SK-N-MC (cell line): ENCODE measurements around the gene EFCAB6.

Experiments
- DNase-seq: peaks from one replicate; pipeline ENCODE4 v3.0.0-alpha.2; 2011; ENCODE audit warnings: low read depth, low spot score
- H3K27ac ChIP-seq: fragments of 200-600 bp; sonication (generic); 2 replicates; pipeline ENCODE4 v1.5.1; 2016; ENCODE audit warnings: mixed run types
- H3K36me3 ChIP-seq: fragments of 200-600 bp; sonication (generic); 2 replicates; pipeline ENCODE4 v1.6.1; 2017; ENCODE audit warnings: antibody characterized with exemption, low read length, mixed read lengths; ENCODE audit not compliant: insufficient read depth
- H3K4me3 ChIP-seq: fragments of 200-600 bp; sonication (generic); 2 replicates; pipeline ENCODE4 v1.5.1; 2016
- H3K9ac ChIP-seq: fragments of 200-600 bp; sonication (generic); 2 replicates; pipeline ENCODE4 v1.8.0; 2017; ENCODE audit warnings: mixed run types, mixed read lengths; ENCODE audit not compliant: insufficient read length
- H3K9me3 ChIP-seq: fragments of 200-600 bp; sonication (generic); 2 replicates; pipeline ENCODE4 v1.6.1; 2017; ENCODE audit warnings: low read depth, mild to moderate bottlenecking, antibody characterized with exemption, low read length, moderate library complexity, mixed read lengths
- EZH2 ChIP-seq: fragments of 200-600 bp; sonication (generic); IDR thresholded peaks from one replicate; pipeline ENCODE4 v1.6.1; 2017; ENCODE audit warnings: antibody characterized with exemption
- FOXP2 ChIP-seq: optimal IDR thresholded peaks from 2 replicates; pipeline ENCODE3; 2011; ENCODE audit warnings: mild to moderate bottlenecking, moderate library complexity; ENCODE audit not compliant: insufficient read depth; ENCODE audit errors: extremely low read length, control extremely low read depth
- POLR2AphosphoS5 ChIP-seq: IDR thresholded peaks from 2 replicates; pipeline ENCODE4 v1.6.1; 2012; ENCODE audit warnings: mild to moderate bottlenecking, low read depth, low read length, borderline replicate concordance

Gene EFCAB6

DNA sequence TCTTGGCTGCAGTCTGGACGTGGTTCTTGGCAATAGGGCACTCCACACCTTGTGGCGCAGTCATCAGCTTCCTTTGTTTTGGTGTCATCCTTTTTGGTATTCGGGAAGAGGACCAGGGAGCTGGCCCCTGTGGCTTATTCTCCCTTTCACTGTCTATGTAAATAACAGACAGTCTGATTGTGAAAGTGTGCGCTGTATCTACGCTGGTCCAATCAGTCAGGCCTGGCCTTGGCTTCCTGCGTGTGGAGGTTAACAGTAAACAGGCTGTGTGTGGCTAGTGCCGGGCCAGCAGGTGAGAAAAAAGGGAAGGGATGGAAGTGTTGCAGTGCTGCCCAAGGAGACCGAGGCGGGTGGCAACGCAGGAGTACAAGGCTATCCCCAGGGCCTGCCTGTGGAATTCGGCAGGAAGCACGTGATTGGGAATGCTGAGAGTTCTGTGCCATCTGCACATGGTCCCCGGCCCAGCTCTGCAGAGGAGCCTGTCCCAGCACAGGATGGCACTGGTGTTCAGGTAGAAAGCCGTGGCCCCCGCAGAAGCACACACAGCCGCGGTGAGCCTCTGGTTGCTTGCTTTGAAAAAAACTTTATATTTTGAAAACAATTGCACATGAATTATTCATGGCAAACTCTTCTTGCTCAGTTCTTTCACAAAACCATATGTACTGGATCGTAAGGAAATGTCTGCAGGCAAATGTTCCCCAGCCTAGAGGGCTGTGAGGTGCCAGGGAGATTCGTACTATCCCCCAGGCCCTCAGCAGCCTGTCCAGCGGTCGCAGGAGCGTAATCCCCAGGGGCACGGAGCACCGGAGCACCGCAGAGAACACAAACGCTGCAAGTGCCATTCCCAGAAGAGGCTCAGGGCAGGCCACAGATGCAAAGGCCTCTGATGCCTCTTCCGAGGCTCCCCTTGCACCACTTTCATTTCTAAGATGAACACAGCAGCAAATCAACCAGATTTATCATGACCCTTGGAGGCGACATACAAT is 174.5 kb downstream of the EFCAB6 start:
- H3K36me3 ChIP-seq = no peaks in the 10 kb centered on the region
- no peak overlapping the region for H3K27ac ChIP-seq
- no peak overlapping the region for H3K9ac ChIP-seq
- no peaks in the 10 kb centered on the region for H3K9me3 ChIP-seq
- no peak overlapping the region for H3K4me3 ChIP-seq
- no peak for DNase-seq
- TF ChIP-seq POLR2AphosphoS5 (no peak), EZH2 (no peak), FOXP2 (no peak)

DNA sequence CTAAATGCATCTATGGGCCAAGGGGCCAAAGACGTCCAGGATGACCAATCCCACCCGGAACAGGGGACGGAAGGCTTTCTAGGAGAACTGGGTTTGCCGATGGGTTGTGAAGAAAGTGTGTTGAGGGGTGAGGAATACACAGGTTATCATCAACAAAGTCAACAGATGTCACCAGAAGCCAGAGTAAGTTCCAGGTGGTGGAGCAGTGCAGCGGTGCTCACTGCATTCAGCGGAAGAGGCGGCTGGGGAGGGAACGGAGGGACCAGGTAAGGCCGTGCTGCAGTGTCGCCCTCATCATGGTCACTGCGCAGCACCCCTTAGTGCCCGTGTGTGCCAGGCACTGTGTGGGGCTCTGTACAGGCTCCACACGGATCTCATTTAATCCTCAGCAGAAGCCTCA is 176.0 kb downstream of the EFCAB6 start:
- H3K9me3 ChIP-seq = no peaks in the 10 kb centered on the region
- H3K36me3 ChIP-seq = no peaks in the 10 kb centered on the region
- no peak overlapping the region for H3K9ac ChIP-seq
- no peak overlapping the region for H3K4me3 ChIP-seq
- H3K27ac ChIP-seq = no peak overlapping the region
- DNase-seq = no peak
- TF ChIP-seq EZH2 (no peak), FOXP2 (no peak), POLR2AphosphoS5 (no peak)

DNA sequence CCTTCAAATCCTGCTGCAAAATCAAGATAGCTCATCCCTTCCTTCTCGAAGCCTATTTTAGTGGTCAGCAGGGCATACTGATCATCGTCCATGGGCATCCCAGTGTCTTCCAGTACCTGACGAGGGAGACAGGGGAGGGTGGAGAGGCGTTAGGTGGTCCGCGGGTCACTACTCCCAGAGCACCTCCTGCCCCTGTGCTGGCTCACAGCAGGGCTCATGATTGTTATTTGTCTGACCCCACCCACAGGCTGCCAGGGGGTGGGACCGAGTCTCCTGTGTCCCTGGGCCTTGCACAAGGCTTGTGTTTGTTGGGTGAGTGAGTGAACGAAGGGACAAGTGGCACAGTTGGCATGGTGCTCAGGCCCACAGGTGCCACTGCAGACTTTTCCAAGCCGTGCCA is 177.0 kb downstream of the EFCAB6 start:
- TF ChIP-seq FOXP2 = no peak
- no peak for TF ChIP-seq EZH2
- no peak for TF ChIP-seq POLR2AphosphoS5
- Histone ChIP-seq H3K4me3 (no peak overlapping the region), H3K9ac (no peak overlapping the region), H3K27ac (no peak overlapping the region), H3K9me3 (no peaks in the 10 kb centered on the region), H3K36me3 (no peaks in the 10 kb centered on the region)
- no peak for DNase-seq

DNA sequence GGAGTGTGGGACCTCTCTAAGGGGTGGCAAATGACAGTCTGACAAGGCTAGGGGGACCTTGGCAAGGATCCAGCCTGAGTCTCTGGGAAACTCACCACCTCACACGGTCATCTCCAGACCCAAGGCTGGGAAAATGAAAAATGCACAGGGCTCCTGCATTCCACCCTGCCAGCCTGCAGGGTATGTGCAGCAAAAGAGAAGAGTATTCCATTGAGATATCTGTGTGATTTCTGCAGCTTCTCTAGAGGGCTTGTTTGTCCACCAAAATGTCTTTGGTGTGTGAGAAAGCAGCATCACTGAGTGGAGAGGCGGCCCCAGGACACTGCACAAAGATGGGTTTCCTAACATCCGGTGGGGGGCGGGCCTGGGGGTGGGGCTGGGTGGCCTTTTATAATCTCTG is 177.8 kb downstream of the EFCAB6 start:
- Histone ChIP-seq H3K27ac (no peak overlapping the region), H3K9me3 (no peaks in the 10 kb centered on the region), H3K4me3 (no peak overlapping the region), H3K36me3 (no peaks in the 10 kb centered on the region), H3K9ac (no peak overlapping the region)
- no peak for DNase-seq
- TF ChIP-seq POLR2AphosphoS5 (no peak), FOXP2 (no peak), EZH2 (no peak)

DNA sequence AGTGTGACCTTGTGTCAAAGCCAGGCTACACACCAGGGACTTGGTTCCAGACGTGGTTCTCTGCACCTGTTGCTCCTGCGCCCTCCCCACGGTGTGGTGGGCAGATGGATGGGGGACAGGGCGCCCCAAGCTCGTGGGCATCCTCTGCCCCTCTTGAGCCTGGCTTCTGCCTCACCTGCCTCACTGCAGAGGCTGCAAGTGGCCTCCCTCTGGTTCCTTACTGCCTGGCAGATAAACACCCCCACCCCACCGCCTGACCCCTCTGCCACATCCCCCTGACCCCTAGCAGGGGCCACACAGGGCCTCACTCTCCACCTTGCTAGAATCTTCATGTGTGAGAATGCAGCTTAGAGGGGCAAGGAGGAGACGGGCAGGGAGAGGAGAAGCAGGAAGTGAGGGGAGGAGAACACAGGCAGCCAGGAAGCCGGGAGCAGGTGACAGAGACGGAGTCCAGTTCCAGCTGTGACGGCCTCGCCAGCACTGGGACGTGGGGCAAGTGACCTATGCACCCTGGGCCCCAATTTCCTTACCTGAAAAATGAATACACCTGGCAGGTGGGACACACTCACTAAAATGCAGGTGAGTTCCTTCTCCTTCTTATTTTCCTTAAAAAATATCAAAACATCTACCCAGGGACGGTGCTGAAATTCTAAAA is 178.3 kb downstream of the EFCAB6 start:
- TF ChIP-seq EZH2 (no peak), POLR2AphosphoS5 (no peak)
- no peak for DNase-seq
- no peak overlapping the region for H3K27ac ChIP-seq
- H3K4me3 ChIP-seq = no peak overlapping the region
- H3K9me3 ChIP-seq = no peaks in the 10 kb centered on the region
- no peak overlapping the region for H3K9ac ChIP-seq
- no peaks in the 10 kb centered on the region for H3K36me3 ChIP-seq

DNA sequence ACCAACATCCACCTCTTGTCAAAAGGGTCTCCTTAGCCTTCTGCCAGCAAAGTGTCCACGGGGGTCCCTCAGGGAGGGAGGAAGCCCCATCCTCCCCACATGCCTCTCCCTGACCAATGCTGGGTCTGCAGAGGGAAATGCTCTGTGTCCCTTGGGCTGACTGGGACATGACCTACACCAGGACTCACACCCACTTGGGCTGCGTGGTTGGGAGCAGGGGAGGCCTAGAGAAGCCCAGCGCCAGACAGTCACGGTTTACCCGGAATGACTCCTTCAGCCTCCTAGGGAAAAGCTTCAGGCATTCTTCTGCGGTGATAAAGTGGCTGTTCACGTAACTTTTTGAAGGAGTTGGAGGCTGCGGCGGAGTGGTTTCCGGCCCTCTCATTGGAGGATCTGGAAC is 180.3 kb downstream of the EFCAB6 start:
- H3K9ac ChIP-seq = no peak overlapping the region
- DNase-seq = no peak
- no peak overlapping the region for H3K4me3 ChIP-seq
- H3K27ac ChIP-seq = no peak overlapping the region
- no peaks in the 10 kb centered on the region for H3K9me3 ChIP-seq
- H3K36me3 ChIP-seq = no peaks in the 10 kb centered on the region
- no peak for TF ChIP-seq FOXP2
- no peak for TF ChIP-seq POLR2AphosphoS5
- TF ChIP-seq EZH2 = no peak

DNA sequence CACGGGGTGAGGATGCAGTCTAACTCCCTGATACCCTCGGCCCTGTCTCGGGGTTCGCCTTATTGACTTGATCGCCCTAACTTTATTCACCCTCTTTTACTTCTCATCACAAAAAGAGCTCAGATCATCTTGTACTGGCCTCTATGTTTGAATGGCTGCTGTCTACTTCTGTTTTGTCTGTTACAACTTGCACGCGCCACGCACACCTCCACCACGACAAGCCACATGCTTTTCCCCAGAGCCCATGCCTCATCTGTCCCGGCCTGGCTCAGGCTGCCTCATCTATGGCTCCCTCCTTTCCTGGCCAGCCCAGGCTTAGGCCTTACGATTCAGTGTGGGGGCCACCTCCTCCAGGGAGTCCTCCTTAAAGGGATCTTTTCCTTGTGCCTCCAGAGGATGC is 180.9 kb downstream of the EFCAB6 start:
- DNase-seq = no peak
- no peak overlapping the region for H3K4me3 ChIP-seq
- no peaks in the 10 kb centered on the region for H3K9me3 ChIP-seq
- H3K27ac ChIP-seq = no peak overlapping the region
- no peak overlapping the region for H3K9ac ChIP-seq
- H3K36me3 ChIP-seq = no peaks in the 10 kb centered on the region
- TF ChIP-seq FOXP2 (no peak), POLR2AphosphoS5 (no peak), EZH2 (no peak)

DNA sequence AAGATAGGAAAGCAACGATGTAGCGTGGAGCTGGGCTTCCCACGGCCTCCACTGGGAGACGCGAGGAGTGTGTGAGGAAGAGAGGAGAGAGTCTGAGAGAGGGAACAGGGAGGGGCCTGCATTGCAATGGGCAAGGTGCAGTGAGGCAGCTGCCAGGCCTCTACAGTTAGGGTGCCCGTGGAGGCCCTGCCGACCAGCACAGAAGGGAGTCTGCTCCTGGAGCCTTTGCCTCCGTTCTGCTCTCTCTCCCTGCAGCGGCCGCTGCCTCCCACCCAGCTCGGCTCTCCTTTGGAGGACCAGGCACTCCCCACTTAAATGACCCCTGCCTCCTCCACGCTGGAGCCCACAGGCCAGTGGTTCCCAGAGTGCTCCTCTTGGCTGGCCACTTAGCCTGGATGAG is 181.7 kb downstream of the EFCAB6 start:
- Histone ChIP-seq H3K36me3 (no peaks in the 10 kb centered on the region), H3K27ac (no peak overlapping the region), H3K4me3 (no peak overlapping the region), H3K9ac (no peak overlapping the region), H3K9me3 (no peaks in the 10 kb centered on the region)
- DNase-seq = no peak
- no peak for TF ChIP-seq POLR2AphosphoS5
- no peak for TF ChIP-seq EZH2
- TF ChIP-seq FOXP2 = no peak

DNA sequence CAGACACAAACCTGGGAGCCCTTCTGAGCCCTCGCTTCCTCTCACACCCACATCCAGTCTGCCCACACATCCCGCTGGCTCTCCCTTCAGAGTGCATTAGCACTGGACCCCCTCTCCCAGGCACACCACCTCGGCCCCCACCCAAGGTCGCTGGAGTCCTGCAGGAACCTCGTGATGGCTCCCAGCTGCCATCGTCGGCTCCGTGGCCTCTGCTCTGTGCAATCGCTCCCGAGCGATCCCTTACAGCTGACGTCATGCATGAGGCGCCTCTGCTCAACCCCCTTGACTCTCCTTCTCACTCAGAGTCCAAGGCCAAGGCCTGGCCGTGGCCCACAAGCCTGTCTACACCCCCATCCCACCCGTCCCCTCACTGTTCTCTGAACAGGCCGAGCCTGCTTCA is 183.9 kb downstream of the EFCAB6 start:
- H3K36me3 ChIP-seq = no peaks in the 10 kb centered on the region
- no peaks in the 10 kb centered on the region for H3K9me3 ChIP-seq
- no peak overlapping the region for H3K9ac ChIP-seq
- no peak for TF ChIP-seq FOXP2
- no peak for TF ChIP-seq POLR2AphosphoS5
- TF ChIP-seq EZH2 = no peak
- H3K4me3 ChIP-seq = no peak overlapping the region
- DNase-seq = no peak
- H3K27ac ChIP-seq = no peak overlapping the region
